Mucosa of gallbladder (tissue), 1 donor: ENCODE results near the gene CDH15. TPM values are rescaled to one million over a fixed set of nuclear protein-coding genes. Genes with fewer than 3 reads are reported as not detected.
A peak's percentile ranks its signal among the peaks of the same experiment; 100 is the strongest.
"Not testable (repeated sequence)": the region's sequence is repeated elsewhere in the genome, so short reads cannot be mapped to it uniquely, and the experiment has no call there.

Experiments
- DNase-seq: peaks from one replicate; pipeline ENCODE4 v3.0.0-alpha.2; 2020; ENCODE audit warnings: low spot score
- total RNA-seq: library from RNA; stranded (reverse); gene quantifications from one replicate; pipeline ENCODE4 v1.2.1, GENCODE V29; 2021
- donor health status: DM: no; HTN: no; CAD: no.

Gene CDH15
- total RNA-seq, 1 donor from 2014 or later = 0.20 TPM

- no peak for DNase-seq
These were observed 62.3 kb downstream of the CDH15 start for GRCh38 chr16:89233678-89234490.

GRCh38 chr16:89237733-89238132 is 66.2 kb downstream of the CDH15 start:
- DNase-seq = no peak

- peak; percentile 52 for DNase-seq
These were observed 69.8 kb downstream of the CDH15 start for GRCh38 chr16:89241187-89242007.

- DNase-seq = no peak
These were observed 71.2 kb downstream of the CDH15 start for GRCh38 chr16:89242795-89243200.

- no peak for DNase-seq
These were observed 72.1 kb downstream of the CDH15 start for GRCh38 chr16:89243664-89244063.

- not testable (repeated sequence) for DNase-seq
These were observed 72.7 kb downstream of the CDH15 start for GRCh38 chr16:89244264-89244663.

GRCh38 chr16:89244754-89245153 is 73.2 kb downstream of the CDH15 start:
- no peak for DNase-seq

Other genes with a start within 250 kb of the CDH15 start
- gene CBFA2T3, start 194.5 kb upstream of the CDH15 start, total RNA-seq = 5.2 TPM
- 63.4 TPM for gene ACSF3, start 77.9 kb upstream of the CDH15 start, total RNA-seq
- 1.6 TPM for gene SLC22A31, start 28.8 kb downstream of the CDH15 start, total RNA-seq
- gene ZNF778, start 46.0 kb downstream of the CDH15 start, total RNA-seq = 13.2 TPM